Measurements from ENCODE around the gene SLC27A3.
"Not testable (repeated sequence)": the region's sequence is repeated elsewhere in the genome, so short reads cannot be mapped to it uniquely, and the experiment has no call there.

Gene SLC27A3

GRCh38 chr1:153764310-153764709, 10.9 kb upstream of the SLC27A3 start:
- ATAC-seq: no peak
- TF ChIP-seq ISL1 (CRISPR knock-in tag; IDR thresholded peaks at IDR 0.05) (no peak), ESRRG (CRISPR knock-in tag; IDR thresholded peaks at IDR 0.05) (no peak), TSHZ2 (CRISPR knock-in tag; IDR thresholded peaks at IDR 0.05) (no peak), BACH2 (CRISPR knock-in tag; IDR thresholded peaks at IDR 0.05; ENCODE audit: borderline replicate concordance) (no peak), SNAI2 (CRISPR knock-in tag; IDR thresholded peaks at IDR 0.05) (no peak), PATZ1 (CRISPR knock-in tag; IDR thresholded peaks at IDR 0.05; ENCODE audit: borderline replicate concordance) (no peak), PPARA (CRISPR knock-in tag; IDR thresholded peaks at IDR 0.05; ENCODE audit: borderline replicate concordance) (no peak), TCF4 (CRISPR knock-in tag; IDR thresholded peaks at IDR 0.05; ENCODE audit: borderline replicate concordance) (no peak), OSR1 (CRISPR knock-in tag; IDR thresholded peaks at IDR 0.05) (no peak), ZFP30 (CRISPR knock-in tag; IDR thresholded peaks at IDR 0.05) (no peak), ZC3H10 (CRISPR knock-in tag; IDR thresholded peaks at IDR 0.05) (no peak), ZNF70 (CRISPR knock-in tag; IDR thresholded peaks at IDR 0.05) (no peak), POU6F1 (CRISPR knock-in tag; IDR thresholded peaks at IDR 0.05; ENCODE audit: borderline replicate concordance, low read depth) (no peak), ZNF8 (CRISPR knock-in tag; IDR thresholded peaks at IDR 0.05) (no peak), TOX (CRISPR knock-in tag; IDR thresholded peaks at IDR 0.05; ENCODE audit: borderline replicate concordance) (no peak), ZNF565 (CRISPR knock-in tag; conservative IDR thresholded peaks at IDR 0.05; ENCODE audit: low read depth) (no peak), ZFP3 (CRISPR knock-in tag; IDR thresholded peaks at IDR 0.05) (no peak), GLIS3 (CRISPR knock-in tag; IDR thresholded peaks at IDR 0.05) (no peak), CSRNP3 (CRISPR knock-in tag; IDR thresholded peaks at IDR 0.05) (no peak), CREB5 (CRISPR knock-in tag; IDR thresholded peaks at IDR 0.05; ENCODE audit: low read depth) (no peak)

- not testable (repeated sequence) for ATAC-seq
Measured at GRCh38 chr1:153766663-153767062, 8.5 kb upstream of the SLC27A3 start.

GRCh38 chr1:153767519-153767918, 7.7 kb upstream of the SLC27A3 start:
- ATAC-seq: no peak

More at GRCh38 chr1:153767519-153767918, 7.7 kb upstream of the SLC27A3 start:
- no peak for TF ChIP-seq PATZ1 (CRISPR knock-in tag; IDR thresholded peaks at IDR 0.05; ENCODE audit: borderline replicate concordance)
- no peak for TF ChIP-seq POU6F1 (CRISPR knock-in tag; IDR thresholded peaks at IDR 0.05; ENCODE audit: borderline replicate concordance, low read depth)
- no peak for TF ChIP-seq ISL1 (CRISPR knock-in tag; IDR thresholded peaks at IDR 0.05)
- TF ChIP-seq CSRNP3 (CRISPR knock-in tag; IDR thresholded peaks at IDR 0.05): no peak
- no peak for TF ChIP-seq CSDC2 (CRISPR knock-in tag; IDR thresholded peaks at IDR 0.05)
- no peak for TF ChIP-seq ZNF8 (CRISPR knock-in tag; IDR thresholded peaks at IDR 0.05)
- TF ChIP-seq BACH2 (CRISPR knock-in tag; IDR thresholded peaks at IDR 0.05; ENCODE audit: borderline replicate concordance): no peak
- no peak for TF ChIP-seq TOX (CRISPR knock-in tag; IDR thresholded peaks at IDR 0.05; ENCODE audit: borderline replicate concordance)
- no peak for TF ChIP-seq ESRRG (CRISPR knock-in tag; IDR thresholded peaks at IDR 0.05)
- no peak for TF ChIP-seq RARB (CRISPR knock-in tag; IDR thresholded peaks at IDR 0.05)
- no peak for TF ChIP-seq GLIS3 (CRISPR knock-in tag; IDR thresholded peaks at IDR 0.05)
- TF ChIP-seq TCF4 (CRISPR knock-in tag; IDR thresholded peaks at IDR 0.05; ENCODE audit: borderline replicate concordance): no peak
- no peak for TF ChIP-seq ZNF70 (CRISPR knock-in tag; IDR thresholded peaks at IDR 0.05)
- TF ChIP-seq ARNTL (CRISPR knock-in tag; IDR thresholded peaks at IDR 0.05; ENCODE audit: borderline replicate concordance, low read depth): no peak
- no peak for TF ChIP-seq ZNF565 (CRISPR knock-in tag; conservative IDR thresholded peaks at IDR 0.05; ENCODE audit: low read depth)
- no peak for TF ChIP-seq PPARA (CRISPR knock-in tag; IDR thresholded peaks at IDR 0.05; ENCODE audit: borderline replicate concordance)
- TF ChIP-seq ZFP30 (CRISPR knock-in tag; IDR thresholded peaks at IDR 0.05): no peak

Data from SK-N-SH treated with all-trans-retinoic acid at 6 μM for 48 hours (cell line).